Motor neuron (in vitro differentiated cells): ENCODE data around the gene POLG2. TPM values are rescaled to one million over a fixed set of nuclear protein-coding genes. Genes with fewer than 3 reads are reported as not detected.
"Not testable (repeated sequence)": the region's sequence is repeated elsewhere in the genome, so short reads cannot be mapped to it uniquely, and the experiment has no call there.

Experiments
- ATAC-seq, 8 experiments: fragments of 200-7000 bp; cut with Tn5 transposase; replicated peaks in 6 of 8; 2 replicates each; pipeline ENCODE4 v1.8.0; 2021; ENCODE audit warnings: mild to moderate bottlenecking in 8 of 8, moderate library complexity in 8 of 8
- H3K27ac ChIP-seq, 2 donors: fragments of 250-450 bp; sonication (Bioruptor Pico); 2 replicates each; pipeline ENCODE4 v1.9.0; 2021; ENCODE audit warnings: antibody characterized with exemption in 2 of 2, mild to moderate bottlenecking in 2 of 2, moderate library complexity in 1 of 2
- H3K4me1 ChIP-seq, 2 donors: fragments of 250-450 bp; sonication (Bioruptor Pico); replicated peaks in 1 of 2; 2 replicates each; pipeline ENCODE4 v1.6.1; 2021; ENCODE audit warnings: antibody characterized with exemption in 2 of 2, mild to moderate bottlenecking in 2 of 2, moderate library complexity in 1 of 2
- H3K4me3 ChIP-seq, 5 donors: fragments of 250-450 bp; sonication (Bioruptor Pico); 2 replicates each; pipeline ENCODE4 v1.9.0; 2021; ENCODE audit warnings: antibody characterized with exemption in 5 of 5, mild to moderate bottlenecking in 5 of 5, moderate library complexity in 4 of 5
- WGBS, 10 experiments: fragments of 450-650 bp; shearing (Covaris generic); methylation state at CpG; one replicate each; pipeline ENCODE4 v1.0.0; 2022; 5-methylcytosine and 5-hydroxymethylcytosine counted together
- in situ Hi-C, 9 experiments: fragments of 400-800 bp; cut with MboI; loops; one replicate each; pipeline ENCODE4 v1.15.0; 2021; ENCODE audit warnings: low sequenced_read_pairs in 9 of 9, low pct_unique_long_range_greater_than_20kb in 2 of 9; ENCODE audit not compliant: unreplicated experiment in 9 of 9
- total RNA-seq, 8 experiments: library from RNA; unstranded; fragments of 300-600 nt; gene quantifications; 2 replicates each; pipeline versions ENCODE4 v1.2.3 to v1.2.4, GENCODE V29; 2022

The POLG2 gene
- total RNA-seq, 8 experiments from 2014 or later: 10.8 to 33.2 (median 14.5) TPM

- in situ Hi-C loops: no loop called here
- Histone ChIP-seq H3K4me1 (no peaks in the 10 kb centered on the region), H3K27ac (no peak overlapping the region), H3K4me3 (no peak overlapping the region)
- WGBS, 10 experiments: 60 to 100% (median 75%) methylated on average over 1 to 4 of the region's 9 CpGs; no CpG with 5 or more reads in 2 of the 10 experiments
- no peak for ATAC-seq
Observed at GRCh38 chr17:64466019-64466735, 30.7 kb downstream of the POLG2 start.

GRCh38 chr17:64461788-64462187, 35.1 kb downstream of the POLG2 start:
- WGBS, 10 experiments: 33 to 93% (median 85%) methylated on average over 1 to 6 of the region's 6 CpGs
- no peak overlapping the region for H3K27ac ChIP-seq
- ATAC-seq: no peak
- no peaks in the 10 kb centered on the region for H3K4me1 ChIP-seq
- in situ Hi-C loops: no loop called here
- no peak overlapping the region for H3K4me3 ChIP-seq

GRCh38 chr17:64460955-64461354, 35.9 kb downstream of the POLG2 start:
- Histone ChIP-seq H3K27ac (no peak overlapping the region), H3K4me1 (no peaks in the 10 kb centered on the region), H3K4me3 (no peak overlapping the region)
- in situ Hi-C loops: no loop called here
- ATAC-seq: no peak
- 13 to 100% (median 80%) methylated on average over 1 to 8 of the region's 8 CpGs; no CpG with 5 or more reads in 1 of the 10 experiments for WGBS, 10 experiments

GRCh38 chr17:64459818-64460217, 37.0 kb downstream of the POLG2 start:
- in situ Hi-C loops, ATAC-seq, H3K4me3 ChIP-seq, H3K27ac ChIP-seq, H3K4me1 ChIP-seq: not testable (repeated sequence)
- WGBS, 10 experiments: 88 to 100% (median 94%) methylated on average over 1 to 7 of the region's 7 CpGs

GRCh38 chr17:64459284-64459747, 37.5 kb downstream of the POLG2 start:
- H3K4me3 ChIP-seq: no peak overlapping the region
- H3K4me1 ChIP-seq: no peaks in the 10 kb centered on the region
- in situ Hi-C loops: no loop called here
- peak in 2 of 8 experiments; percentile 81 to 93 for ATAC-seq
- 36 to 89% (median 70%) methylated on average over 1 to 5 of the region's 6 CpGs; no CpG with 5 or more reads in 2 of the 10 experiments for WGBS, 10 experiments
- H3K27ac ChIP-seq: no peak overlapping the region

- no peak for ATAC-seq
- 60 to 84% (median 80%) methylated on average over 1 to 5 of the region's 8 CpGs; no CpG with 5 or more reads in 5 of the 10 experiments for WGBS, 10 experiments
- no peak overlapping the region for H3K27ac ChIP-seq
- H3K4me3 ChIP-seq: no peak overlapping the region
- in situ Hi-C loops: no loop called here
- H3K4me1 ChIP-seq: no peaks in the 10 kb centered on the region
Observed at GRCh38 chr17:64458756-64459155, 38.1 kb downstream of the POLG2 start.

GRCh38 chr17:64457156-64457555, 39.7 kb downstream of the POLG2 start:
- Histone ChIP-seq H3K4me3 (no peak overlapping the region), H3K27ac (no peak overlapping the region), H3K4me1 (no peaks in the 10 kb centered on the region)
- WGBS, 10 experiments: 41 to 93% (median 75%) methylated on average over 3 to 6 of the region's 7 CpGs; no CpG with 5 or more reads in 1 of the 10 experiments
- ATAC-seq: no peak
- in situ Hi-C loops: no loop called here

- in situ Hi-C loops: no loop called here
Observed at GRCh38 chr17:64455993-64456885, 40.6 kb downstream of the POLG2 start.

GRCh38 chr17:64449545-64449944, 47.3 kb downstream of the POLG2 start:
- peak in 2 of 8 experiments; percentile 53 to 70 for ATAC-seq
- no peak overlapping the region for H3K27ac ChIP-seq
- in situ Hi-C loops: no loop called here
- H3K4me3 ChIP-seq: no peak overlapping the region
- WGBS, 10 experiments: 46 to 95% (median 86%) methylated on average over 1 to 3 of the region's 3 CpGs; no CpG with 5 or more reads in 1 of the 10 experiments
- H3K4me1 ChIP-seq: no peaks in the 10 kb centered on the region

More at GRCh38 chr17:64455993-64456885, 40.6 kb downstream of the POLG2 start:
- Histone ChIP-seq H3K4me1 (no peaks in the 10 kb centered on the region), H3K4me3 (no peak overlapping the region), H3K27ac (no peak overlapping the region)
- ATAC-seq: no peak
- WGBS, 10 experiments: 43 to 96% (median 82%) methylated on average over 3 to 8 of the region's 8 CpGs; no CpG with 5 or more reads in 2 of the 10 experiments

- no peak within 1 kb of the TSS for H3K27ac ChIP-seq
- no peaks in the 10 kb centered on the region for H3K4me1 ChIP-seq
- in situ Hi-C loops: no loop called here
- no peak within 1 kb of the TSS for H3K4me3 ChIP-seq
- 0 to 100% (median 73%) methylated on average over 1 to 5 of the region's 10 CpGs for WGBS, 10 experiments
- ATAC-seq: peak in 2 of 8 experiments; percentile 94 to 96
Observed at GRCh38 chr17:64448665-64449512, 48.0 kb downstream of the POLG2 start, which contains the start of gene MILR1. Gene MILR1 (plus strand): TSS chr17:64449115. CDS start chr17:64449169, 54 bp downstream.

GRCh38 chr17:64447526-64447925, 49.3 kb downstream of the POLG2 start:
- in situ Hi-C loops: no loop called here
- no peaks in the 10 kb centered on the region for H3K4me1 ChIP-seq
- ATAC-seq: no peak
- WGBS, 10 experiments: 100% methylated on average over 1 of the region's 1 CpG; no CpG with 5 or more reads in 6 of the 10 experiments
- H3K4me3 ChIP-seq: no peak overlapping the region
- no peak overlapping the region for H3K27ac ChIP-seq

- no peak overlapping the region for H3K4me3 ChIP-seq
- no peak overlapping the region for H3K27ac ChIP-seq
- in situ Hi-C loops: no loop called here
- WGBS, 10 experiments: 62 to 100% (median 91%) methylated on average over 1 to 6 of the region's 6 CpGs
- no peaks in the 10 kb centered on the region for H3K4me1 ChIP-seq
- ATAC-seq: no peak
Observed at GRCh38 chr17:64443086-64443760, 53.6 kb downstream of the POLG2 start.
